ENCODE results near the gene SUCLA2. TPM values are rescaled to one million over a fixed set of nuclear protein-coding genes. Genes with fewer than 3 reads are reported as not detected.

The SUCLA2 gene
- total and polyA plus RNA-seq, 2 donors (not counting 1 experiment from before 2014, with no cell fraction given): 15.9 to 33.7 TPM

GRCh38 chr13:47903836-47904235, 97.2 kb downstream of the SUCLA2 start:
- POLR2A ChIA-PET: no interaction called here
- no peak overlapping the region for H3K27ac ChIP-seq (ENCODE audit: low read length in 2 of 2)
- H3K4me1 ChIP-seq (ENCODE audit: control insufficient read depth in 2 of 2, insufficient read depth in 2 of 2, low read length in 2 of 2): no peaks in the 10 kb centered on the region
- Mint-ChIP-seq H3K9me3 (ENCODE audit: insufficient read depth) (no peaks in the 10 kb centered on the region), H3K4me3 (peak overlapping the region; percentile 35), H3K27me3 (no peaks in the 10 kb centered on the region), H3K27ac (no peak overlapping the region), H3K4me1 (no peaks in the 10 kb centered on the region)
- no peaks in the 10 kb centered on the region for H3K79me2 ChIP-seq (ENCODE audit: control insufficient read depth, insufficient read depth, low read length)
- no peak overlapping the region for H2AFZ ChIP-seq (ENCODE audit: insufficient read depth, low read depth, low read length, poor library complexity, severe bottlenecking)
- DNase-seq (no peak), ATAC-seq (ENCODE audit: low read depth) (no peak)
- H4K20me1 ChIP-seq (ENCODE audit: control insufficient read depth, insufficient read depth, low read length, poor library complexity, severe bottlenecking): no peaks in the 10 kb centered on the region
- TF ChIP-seq, protein P1, sequence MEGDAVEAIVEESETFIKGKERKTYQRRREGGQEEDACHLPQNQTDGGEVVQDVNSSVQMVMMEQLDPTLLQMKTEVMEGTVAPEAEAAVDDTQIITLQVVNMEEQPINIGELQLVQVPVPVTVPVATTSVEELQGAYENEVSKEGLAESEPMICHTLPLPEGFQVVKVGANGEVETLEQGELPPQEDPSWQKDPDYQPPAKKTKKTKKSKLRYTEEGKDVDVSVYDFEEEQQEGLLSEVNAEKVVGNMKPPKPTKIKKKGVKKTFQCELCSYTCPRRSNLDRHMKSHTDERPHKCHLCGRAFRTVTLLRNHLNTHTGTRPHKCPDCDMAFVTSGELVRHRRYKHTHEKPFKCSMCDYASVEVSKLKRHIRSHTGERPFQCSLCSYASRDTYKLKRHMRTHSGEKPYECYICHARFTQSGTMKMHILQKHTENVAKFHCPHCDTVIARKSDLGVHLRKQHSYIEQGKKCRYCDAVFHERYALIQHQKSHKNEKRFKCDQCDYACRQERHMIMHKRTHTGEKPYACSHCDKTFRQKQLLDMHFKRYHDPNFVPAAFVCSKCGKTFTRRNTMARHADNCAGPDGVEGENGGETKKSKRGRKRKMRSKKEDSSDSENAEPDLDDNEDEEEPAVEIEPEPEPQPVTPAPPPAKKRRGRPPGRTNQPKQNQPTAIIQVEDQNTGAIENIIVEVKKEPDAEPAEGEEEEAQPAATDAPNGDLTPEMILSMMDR (IDR thresholded peaks at IDR 0.05): no peak
- no peak for TF ChIP-seq EZH2 (IDR thresholded peaks at IDR 0.05; ENCODE audit: borderline replicate concordance, insufficient read depth, low read depth, low read length, poor library complexity, severe bottlenecking)
- H3K4me2 ChIP-seq (replicated peaks; ENCODE audit: low read depth, low read length, poor library complexity, severe bottlenecking): no peak overlapping the region
- intact Hi-C loops (cut with micrococcal nuclease): no loop called here
- H3K36me3 ChIP-seq (replicated peaks in 1 of 2; ENCODE audit: control extremely low read depth in 1 of 2, control insufficient read depth in 1 of 2, extremely low read depth in 1 of 2, insufficient read depth in 2 of 2, low read length in 1 of 2): no peaks in the 10 kb centered on the region
- peak overlapping the region; percentile 6 for H3K9ac ChIP-seq (ENCODE audit: low read length)
- peaks cover 0 to 7% (median 2%) of the 10 kb centered on the region in 3 donors for H3K9me3 ChIP-seq (ENCODE audit: control extremely low read depth in 1 of 3, control insufficient read depth in 2 of 3, insufficient read depth in 1 of 3, low read length in 2 of 3)
- no peaks in the 10 kb centered on the region for H3K27me3 ChIP-seq (replicated peaks in 1 of 4; ENCODE audit: control extremely low read depth in 1 of 4, control insufficient read depth in 3 of 4, insufficient read depth in 4 of 4, low read length in 3 of 4)
- peak overlapping the region in 2 of 5 experiments; percentile 21 to 35 for H3K4me3 ChIP-seq (ENCODE audit: control extremely low read depth in 1 of 5, extremely low read depth in 1 of 5, insufficient read depth in 1 of 5, low read depth in 2 of 5, low read length in 4 of 5)
- CTCF ChIA-PET: no interaction called here
- WGBS (ENCODE audit: insufficient coverage): 81% methylated on average over 3 of the region's 6 CpGs

DNA sequence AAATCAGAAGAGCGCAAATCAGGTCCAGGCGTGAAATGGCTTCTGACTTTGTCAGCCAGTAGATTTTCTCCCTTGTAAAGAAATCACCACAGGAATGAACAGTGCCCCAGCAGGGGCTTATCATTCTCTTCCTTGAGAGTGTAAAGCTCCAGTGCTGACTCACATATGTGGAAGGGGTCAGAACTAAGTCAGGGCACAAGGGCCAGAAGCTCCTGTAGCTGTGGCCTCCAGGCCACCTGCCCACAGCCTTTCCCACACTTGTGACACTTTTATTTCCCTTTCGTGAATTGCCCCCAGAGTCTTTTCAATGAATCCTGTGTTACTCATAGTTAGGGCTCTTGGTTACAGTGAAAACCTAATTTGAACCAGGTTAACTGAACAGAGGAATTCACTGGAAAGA, 99.6 kb downstream of the SUCLA2 start:
- Mint-ChIP-seq H3K4me3 (no peak overlapping the region), H3K9me3 (ENCODE audit: insufficient read depth) (no peaks in the 10 kb centered on the region), H3K27me3 (no peaks in the 10 kb centered on the region), H3K27ac (no peak overlapping the region), H3K4me1 (no peaks in the 10 kb centered on the region)
- CTCF ChIA-PET: no interaction called here
- H2AFZ ChIP-seq (ENCODE audit: insufficient read depth, low read depth, low read length, poor library complexity, severe bottlenecking): no peak overlapping the region
- no peaks in the 10 kb centered on the region for H3K27me3 ChIP-seq (replicated peaks in 1 of 4; ENCODE audit: control extremely low read depth in 1 of 4, control insufficient read depth in 3 of 4, insufficient read depth in 4 of 4, low read length in 3 of 4)
- no peak overlapping the region for H3K27ac ChIP-seq (ENCODE audit: low read length in 2 of 2)
- DNase-seq (no peak), ATAC-seq (ENCODE audit: low read depth) (no peak)
- H3K4me2 ChIP-seq (replicated peaks; ENCODE audit: low read depth, low read length, poor library complexity, severe bottlenecking): no peak overlapping the region
- WGBS (ENCODE audit: insufficient coverage): no CpG with 5 or more reads among the region's 3 CpGs
- H4K20me1 ChIP-seq (ENCODE audit: control insufficient read depth, insufficient read depth, low read length, poor library complexity, severe bottlenecking): no peaks in the 10 kb centered on the region
- H3K36me3 ChIP-seq (replicated peaks in 1 of 2; ENCODE audit: control extremely low read depth in 1 of 2, control insufficient read depth in 1 of 2, extremely low read depth in 1 of 2, insufficient read depth in 2 of 2, low read length in 1 of 2): no peaks in the 10 kb centered on the region
- POLR2A ChIA-PET: no interaction called here
- intact Hi-C loops (cut with micrococcal nuclease): no loop called here
- no peak overlapping the region for H3K4me3 ChIP-seq (ENCODE audit: control extremely low read depth in 1 of 5, extremely low read depth in 1 of 5, insufficient read depth in 1 of 5, low read depth in 2 of 5, low read length in 4 of 5)
- no peaks in the 10 kb centered on the region for H3K79me2 ChIP-seq (ENCODE audit: control insufficient read depth, insufficient read depth, low read length)
- TF ChIP-seq, protein P1 (IDR thresholded peaks at IDR 0.05): no peak
- no peak for TF ChIP-seq EZH2 (IDR thresholded peaks at IDR 0.05; ENCODE audit: borderline replicate concordance, insufficient read depth, low read depth, low read length, poor library complexity, severe bottlenecking)
- H3K9me3 ChIP-seq (ENCODE audit: control extremely low read depth in 1 of 3, control insufficient read depth in 2 of 3, insufficient read depth in 1 of 3, low read length in 2 of 3): peaks cover 0 to 1% (median 0%) of the 10 kb centered on the region in 3 donors
- H3K4me1 ChIP-seq (ENCODE audit: control insufficient read depth in 2 of 2, insufficient read depth in 2 of 2, low read length in 2 of 2): no peaks in the 10 kb centered on the region
- H3K9ac ChIP-seq (ENCODE audit: low read length): no peak overlapping the region
